ENCODE data around the gene ZNF557. TPM values are rescaled to one million over a fixed set of nuclear protein-coding genes. Genes with fewer than 3 reads are reported as not detected.

The ZNF557 gene
- polyA plus RNA-seq, 1 donor (not counting 4 experiments of a cell fraction or from before 2014, with no cell fraction given), result 3.3 TPM

GRCh38 chr19:7124782-7125181 is 55.3 kb downstream of the ZNF557 start:
- DNase-seq (ENCODE audit: low read depth, low spot score) (no peak), FAIRE-seq (no peak)
- no peak overlapping the region for H3K4me3 ChIP-seq (ENCODE audit: control insufficient read depth in 2 of 3, extremely low read depth in 1 of 3, insufficient read depth in 2 of 3, low read depth in 1 of 3, low read length in 3 of 3)
- H4K20me1 ChIP-seq (ENCODE audit: control insufficient read depth, extremely low read depth, insufficient read depth, low read length), result no peaks in the 10 kb centered on the region
- no peaks in the 10 kb centered on the region for H3K27me3 ChIP-seq (ENCODE audit: control insufficient read depth, extremely low read depth, insufficient read depth, low read length)
- no peak overlapping the region for H2AFZ ChIP-seq (ENCODE audit: control insufficient read depth, low read length)
- H3K27ac ChIP-seq (ENCODE audit: control insufficient read depth, insufficient read depth, low read length), result no peak overlapping the region
- H3K9ac ChIP-seq (ENCODE audit: control insufficient read depth, extremely low read depth, insufficient read depth, low read length), result no peak overlapping the region
- TF ChIP-seq EZH2 (IDR thresholded peaks at IDR 0.05; ENCODE audit: low read length) (no peak), CTCF (optimal IDR thresholded peaks at IDR 0.05 in 1 of 3, IDR thresholded peaks at IDR 0.05 in 1 of 3, conservative IDR thresholded peaks at IDR 0.05 in 1 of 3; ENCODE audit: extremely low read depth in 1 of 3, insufficient read depth in 2 of 3, low read length in 3 of 3) (no peak)
- no peaks in the 10 kb centered on the region for H3K79me2 ChIP-seq (ENCODE audit: control insufficient read depth, insufficient read depth, low read length)
- no peak overlapping the region for H3K4me2 ChIP-seq (ENCODE audit: control insufficient read depth, extremely low read depth, insufficient read depth, low read depth, low read length)
- H3K9me3 ChIP-seq (ENCODE audit: control insufficient read depth, low read depth, low read length), result peaks cover 4% of the 10 kb centered on the region
- dilution Hi-C loops (cut with MboI; ENCODE audit: extremely low pct_ligation_motif_present, low sequenced_read_pairs), result no loop called here
- H3K9me1 ChIP-seq (ENCODE audit: control insufficient read depth, extremely low read depth, insufficient read depth, low read length), result no peaks in the 10 kb centered on the region
- H3K36me3 ChIP-seq (ENCODE audit: control insufficient read depth in 2 of 2, extremely low read depth in 1 of 2, insufficient read depth in 2 of 2, low read length in 2 of 2), result peaks cover 0 to 8% of the 10 kb centered on the region in 2 experiments
- no peaks in the 10 kb centered on the region for H3K4me1 ChIP-seq (ENCODE audit: control insufficient read depth, extremely low read depth, insufficient read depth, low read length)

- no peak overlapping the region for H3K4me2 ChIP-seq (ENCODE audit: control insufficient read depth, extremely low read depth, insufficient read depth, low read depth, low read length)
- H3K36me3 ChIP-seq (ENCODE audit: control insufficient read depth in 2 of 2, extremely low read depth in 1 of 2, insufficient read depth in 2 of 2, low read length in 2 of 2), result peaks cover 0 to 8% of the 10 kb centered on the region in 2 experiments
- no peak for FAIRE-seq
- H3K9me1 ChIP-seq (ENCODE audit: control insufficient read depth, extremely low read depth, insufficient read depth, low read length), result no peaks in the 10 kb centered on the region
- peaks cover 4% of the 10 kb centered on the region for H3K9me3 ChIP-seq (ENCODE audit: control insufficient read depth, low read depth, low read length)
- H3K27ac ChIP-seq (ENCODE audit: control insufficient read depth, insufficient read depth, low read length), result no peak overlapping the region
- dilution Hi-C loops (cut with MboI; ENCODE audit: extremely low pct_ligation_motif_present, low sequenced_read_pairs), result no loop called here
- H3K4me3 ChIP-seq (ENCODE audit: control insufficient read depth in 2 of 3, extremely low read depth in 1 of 3, insufficient read depth in 2 of 3, low read depth in 1 of 3, low read length in 3 of 3), result no peak overlapping the region
- no peaks in the 10 kb centered on the region for H3K79me2 ChIP-seq (ENCODE audit: control insufficient read depth, insufficient read depth, low read length)
- H3K9ac ChIP-seq (ENCODE audit: control insufficient read depth, extremely low read depth, insufficient read depth, low read length), result no peak overlapping the region
- no peak overlapping the region for H2AFZ ChIP-seq (ENCODE audit: control insufficient read depth, low read length)
- H3K27me3 ChIP-seq (ENCODE audit: control insufficient read depth, extremely low read depth, insufficient read depth, low read length), result no peaks in the 10 kb centered on the region
- TF ChIP-seq CTCF (optimal IDR thresholded peaks at IDR 0.05 in 1 of 3, IDR thresholded peaks at IDR 0.05 in 1 of 3, conservative IDR thresholded peaks at IDR 0.05 in 1 of 3; ENCODE audit: extremely low read depth in 1 of 3, insufficient read depth in 2 of 3, low read length in 3 of 3) (no peak), EZH2 (IDR thresholded peaks at IDR 0.05; ENCODE audit: low read length) (no peak)
- H3K4me1 ChIP-seq (ENCODE audit: control insufficient read depth, extremely low read depth, insufficient read depth, low read length), result no peaks in the 10 kb centered on the region
- H4K20me1 ChIP-seq (ENCODE audit: control insufficient read depth, extremely low read depth, insufficient read depth, low read length), result no peaks in the 10 kb centered on the region
- DNase-seq (ENCODE audit: low read depth, low spot score), result no peak
Measured at GRCh38 chr19:7125221-7125620, 55.7 kb downstream of the ZNF557 start.

Data from keratinocyte (primary cell).